Measurements from ENCODE around the gene REV1.

Gene REV1

DNA sequence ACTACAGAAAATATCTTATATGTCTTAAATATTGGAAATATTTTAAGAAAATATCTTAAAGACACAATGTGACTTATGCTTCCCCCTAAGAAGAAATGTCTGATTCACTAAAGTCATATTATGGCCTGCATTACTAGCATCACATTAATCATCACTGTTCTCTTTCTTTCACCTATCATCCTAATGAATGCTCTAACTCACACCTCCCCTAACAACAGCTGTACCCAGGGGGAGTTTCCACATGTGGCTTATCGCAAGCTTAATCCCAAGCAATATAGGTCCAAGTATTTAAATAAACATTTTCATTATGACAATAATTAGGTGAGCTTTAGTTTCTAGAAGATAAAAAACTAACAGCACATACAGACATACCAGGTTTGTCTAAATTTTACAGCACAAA lies 39.6 kb downstream of the REV1 start:
- no peak for DNase-seq (ENCODE audit: low read depth, low spot score)

DNA sequence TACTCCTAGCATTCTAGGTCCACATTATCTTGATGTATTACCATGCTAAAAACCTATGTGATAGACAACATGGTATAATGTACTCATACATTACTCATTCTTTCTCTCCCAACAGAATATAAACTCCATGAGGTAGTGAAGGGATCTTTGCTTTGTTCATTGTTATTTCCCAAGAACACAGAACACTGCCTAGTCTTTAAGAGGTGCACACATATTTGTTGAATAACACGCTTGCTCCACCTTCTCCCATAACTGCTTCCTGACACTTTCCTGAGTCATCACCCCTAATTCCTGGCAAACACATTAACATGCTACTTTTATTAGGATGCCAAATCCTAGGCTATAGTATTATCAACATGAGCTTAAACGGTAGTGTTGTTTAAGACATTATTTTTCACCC lies 41.3 kb downstream of the REV1 start:
- DNase-seq (ENCODE audit: low read depth, low spot score) = no peak

GRCh38 chr2:99445065-99445464 lies 44.8 kb downstream of the REV1 start:
- no peak for DNase-seq (ENCODE audit: low read depth, low spot score)

DNA sequence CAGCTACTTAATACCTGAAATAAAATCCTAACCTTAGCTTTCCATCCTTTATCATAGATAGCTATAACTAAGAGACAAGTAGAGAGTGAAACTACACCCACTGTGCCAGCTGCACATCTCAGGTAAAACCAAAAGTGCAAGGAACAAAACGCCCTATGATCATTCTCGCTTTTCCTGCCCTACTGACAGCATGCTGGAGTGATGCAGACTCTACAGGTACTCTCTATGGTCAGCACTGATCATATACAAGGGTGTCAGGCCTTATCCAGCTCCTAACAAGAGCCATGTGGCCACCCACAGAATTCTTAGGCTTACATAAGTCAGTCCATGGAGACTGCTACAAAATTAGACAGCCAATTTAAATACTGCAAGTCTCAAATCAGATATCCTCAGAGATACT lies 45.6 kb downstream of the REV1 start:
- DNase-seq (ENCODE audit: low read depth, low spot score) = no peak

- DNase-seq (ENCODE audit: low read depth, low spot score) = no peak
Measured at GRCh38 chr2:99442837-99443236, 47.0 kb downstream of the REV1 start.

- DNase-seq (ENCODE audit: low read depth, low spot score) = no peak
Measured at GRCh38 chr2:99439971-99440505, 49.8 kb downstream of the REV1 start.

- DNase-seq (ENCODE audit: low read depth, low spot score) = no peak
Measured at GRCh38 chr2:99436874-99437273, 52.9 kb downstream of the REV1 start.

GRCh38 chr2:99433340-99433739 lies 56.5 kb downstream of the REV1 start:
- no peak for DNase-seq (ENCODE audit: low read depth, low spot score)

- DNase-seq (ENCODE audit: low read depth, low spot score) = no peak
Measured at GRCh38 chr2:99431587-99432275, 58.1 kb downstream of the REV1 start.

DNA sequence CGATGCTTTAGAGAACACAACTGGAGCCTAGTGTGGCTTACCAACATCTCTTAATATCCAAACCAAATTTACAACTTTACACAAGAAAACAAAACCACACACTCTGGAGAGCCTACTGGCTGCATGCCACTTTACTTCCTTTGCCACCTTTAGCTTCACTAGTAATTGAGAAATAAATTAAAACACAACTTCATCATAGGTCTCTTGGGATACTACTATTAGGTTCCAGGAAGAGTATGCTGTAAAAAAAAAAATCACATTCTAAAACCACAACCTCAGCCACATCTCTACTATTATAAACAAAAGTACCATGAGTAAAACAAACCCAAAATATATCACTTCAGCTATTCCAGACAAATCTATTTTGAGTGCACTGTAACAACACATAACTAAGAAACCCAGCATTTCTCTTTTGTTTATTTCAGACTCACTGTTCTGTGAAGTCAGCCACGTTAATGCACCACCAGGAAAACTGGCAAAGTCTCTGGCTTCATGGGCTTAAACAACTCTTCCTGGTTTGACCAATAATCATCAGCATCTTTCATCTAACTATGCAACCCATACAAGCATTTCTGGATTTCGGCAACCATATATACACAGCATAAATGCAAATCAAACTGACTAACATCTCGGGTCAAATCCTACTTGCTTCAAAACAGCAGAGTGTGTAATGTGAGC lies 59.1 kb downstream of the REV1 start:
- DNase-seq (ENCODE audit: low read depth, low spot score) = no peak

DNA sequence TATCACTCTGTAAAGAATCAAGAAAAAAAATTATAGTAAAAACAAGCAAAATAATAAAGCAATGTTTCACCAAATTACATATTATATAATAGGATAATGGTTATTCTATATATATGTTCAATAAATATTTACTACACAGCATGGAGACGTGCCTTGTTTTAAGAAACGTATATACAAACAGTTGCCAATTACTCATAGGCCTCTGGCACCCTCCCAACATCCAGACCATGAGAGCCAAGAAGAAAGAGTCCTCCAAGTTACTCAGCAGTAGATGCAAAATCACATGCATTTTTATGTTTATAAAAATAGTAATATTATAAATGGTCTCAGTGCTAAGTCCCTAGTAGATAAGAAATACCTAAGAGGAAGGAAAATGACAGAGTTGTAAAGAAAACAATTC lies 64.8 kb downstream of the REV1 start:
- DNase-seq (ENCODE audit: low read depth, low spot score) = no peak

DNA sequence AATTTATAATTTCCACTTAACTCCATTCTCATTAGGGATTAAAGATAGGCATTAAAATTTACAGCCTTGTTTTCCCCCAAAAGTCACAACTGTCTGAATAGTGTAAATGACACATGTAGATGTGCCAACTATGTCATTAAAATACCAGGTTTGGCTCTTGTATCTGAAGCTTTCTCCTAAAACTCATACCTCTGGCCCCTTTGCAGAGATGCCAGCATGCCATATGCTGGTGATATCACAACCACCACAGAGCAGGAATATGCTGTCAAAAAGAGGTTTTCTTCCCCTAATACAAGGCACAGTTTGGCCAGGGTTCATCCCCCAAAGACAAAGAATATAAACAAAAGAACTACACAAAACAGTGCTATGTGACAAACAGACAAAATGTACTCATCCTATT lies 65.4 kb downstream of the REV1 start:
- DNase-seq (ENCODE audit: low read depth, low spot score) = no peak

DNA sequence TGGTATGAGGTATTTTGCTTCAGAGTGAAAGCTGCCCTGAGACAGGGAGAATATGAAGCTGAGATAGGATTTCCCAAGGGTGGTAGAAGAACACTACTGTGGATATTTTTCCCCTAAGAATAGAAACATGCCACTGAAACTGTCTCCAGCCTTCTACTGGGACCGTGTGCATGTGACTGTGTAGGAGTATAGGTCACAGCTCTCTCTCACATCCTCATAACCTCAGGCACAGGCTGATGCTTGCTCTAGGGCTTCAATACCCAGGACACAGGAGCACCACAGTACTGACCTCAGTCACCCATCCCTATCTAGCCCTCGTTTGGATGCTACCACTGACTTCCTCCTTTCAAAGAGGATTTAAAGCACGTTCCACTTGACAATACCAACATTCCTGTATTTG lies 67.2 kb downstream of the REV1 start:
- DNase-seq (ENCODE audit: low read depth, low spot score) = no peak

DNA sequence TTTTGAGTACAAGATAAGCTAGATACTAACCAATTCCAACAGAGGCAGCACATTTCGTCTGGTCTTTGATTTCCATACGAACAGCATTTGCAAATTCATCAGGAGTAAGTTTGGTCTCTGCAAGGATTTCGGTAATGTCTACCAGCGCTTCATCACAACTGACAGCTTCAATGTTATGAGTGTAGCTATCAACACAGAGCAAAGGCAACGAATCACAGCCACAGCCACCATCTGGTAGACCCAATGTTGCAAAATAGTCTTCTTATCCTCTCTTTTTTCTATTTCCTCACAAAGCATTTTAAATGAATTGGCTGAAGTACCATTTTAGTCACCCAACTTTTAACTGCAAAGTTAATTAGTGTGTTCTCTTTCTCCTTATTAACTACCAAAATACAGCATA lies 68.3 kb downstream of the REV1 start:
- DNase-seq (ENCODE audit: low read depth, low spot score) = no peak

- DNase-seq (ENCODE audit: low read depth, low spot score) = no peak
Measured at GRCh38 chr2:99420751-99421299, 69.0 kb downstream of the REV1 start.

DNA sequence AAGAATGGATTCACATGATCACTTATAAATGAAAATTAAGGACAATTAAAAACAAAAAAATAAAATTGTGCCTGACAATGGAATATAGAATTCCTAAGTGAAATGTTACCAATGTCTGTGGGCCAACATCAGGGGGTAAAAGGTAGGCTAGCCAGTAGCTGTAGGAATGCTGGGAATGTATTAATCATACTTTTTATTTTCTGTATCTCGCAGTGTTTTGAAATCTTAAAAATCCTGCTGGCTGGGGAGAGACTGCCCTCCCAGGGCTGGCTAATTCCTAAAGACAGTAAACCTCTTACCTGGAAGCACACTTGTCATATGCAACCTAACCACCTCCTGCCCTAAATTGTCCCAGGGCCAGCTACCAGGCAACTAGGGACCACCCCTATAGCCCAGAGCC lies 69.8 kb downstream of the REV1 start:
- no peak for DNase-seq (ENCODE audit: low read depth, low spot score)

DNA sequence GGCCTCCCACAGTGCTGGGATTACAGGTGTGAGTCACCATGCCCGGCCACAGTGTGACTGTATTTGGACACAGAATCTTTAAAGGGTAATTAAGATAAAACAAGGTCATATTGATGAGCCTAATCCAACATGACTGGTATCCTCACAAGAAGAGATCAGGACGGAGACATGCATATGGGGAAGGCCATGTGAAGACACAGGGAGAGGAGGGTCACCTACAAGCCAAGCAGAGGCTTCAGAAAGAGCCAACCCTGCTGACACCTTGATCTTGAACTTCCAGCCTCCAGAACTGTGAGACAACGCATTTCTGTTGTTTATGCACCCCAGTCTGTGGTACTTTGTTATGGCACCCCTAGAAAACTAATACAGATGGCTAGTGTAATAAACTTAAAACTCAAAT lies 72.4 kb downstream of the REV1 start:
- DNase-seq (ENCODE audit: low read depth, low spot score) = no peak

DNA sequence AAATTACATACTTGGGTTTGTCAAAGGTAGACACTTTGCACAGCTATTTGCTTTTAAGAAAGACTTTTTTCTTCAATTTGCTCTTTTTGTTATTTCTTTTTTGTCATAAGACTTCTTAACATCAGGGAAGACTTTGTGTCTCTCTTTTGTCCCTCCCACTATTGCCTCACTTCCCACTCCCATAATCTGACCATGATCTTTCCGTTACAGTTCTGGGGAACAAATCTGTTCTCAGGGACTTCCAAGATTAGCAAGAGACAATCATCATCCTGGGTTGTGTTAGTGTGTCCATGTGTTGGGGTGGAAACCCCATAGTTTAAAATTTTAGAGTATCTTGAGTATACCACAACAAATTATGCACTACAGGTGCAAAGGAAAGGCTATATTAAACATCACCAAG lies 75.3 kb downstream of the REV1 start:
- DNase-seq (ENCODE audit: low read depth, low spot score) = no peak

GRCh38 chr2:99410276-99410675 lies 79.5 kb downstream of the REV1 start:
- DNase-seq (ENCODE audit: low read depth, low spot score) = no peak

GRCh38 chr2:99406137-99406536 lies 83.7 kb downstream of the REV1 start:
- no peak for DNase-seq (ENCODE audit: low read depth, low spot score)

DNA sequence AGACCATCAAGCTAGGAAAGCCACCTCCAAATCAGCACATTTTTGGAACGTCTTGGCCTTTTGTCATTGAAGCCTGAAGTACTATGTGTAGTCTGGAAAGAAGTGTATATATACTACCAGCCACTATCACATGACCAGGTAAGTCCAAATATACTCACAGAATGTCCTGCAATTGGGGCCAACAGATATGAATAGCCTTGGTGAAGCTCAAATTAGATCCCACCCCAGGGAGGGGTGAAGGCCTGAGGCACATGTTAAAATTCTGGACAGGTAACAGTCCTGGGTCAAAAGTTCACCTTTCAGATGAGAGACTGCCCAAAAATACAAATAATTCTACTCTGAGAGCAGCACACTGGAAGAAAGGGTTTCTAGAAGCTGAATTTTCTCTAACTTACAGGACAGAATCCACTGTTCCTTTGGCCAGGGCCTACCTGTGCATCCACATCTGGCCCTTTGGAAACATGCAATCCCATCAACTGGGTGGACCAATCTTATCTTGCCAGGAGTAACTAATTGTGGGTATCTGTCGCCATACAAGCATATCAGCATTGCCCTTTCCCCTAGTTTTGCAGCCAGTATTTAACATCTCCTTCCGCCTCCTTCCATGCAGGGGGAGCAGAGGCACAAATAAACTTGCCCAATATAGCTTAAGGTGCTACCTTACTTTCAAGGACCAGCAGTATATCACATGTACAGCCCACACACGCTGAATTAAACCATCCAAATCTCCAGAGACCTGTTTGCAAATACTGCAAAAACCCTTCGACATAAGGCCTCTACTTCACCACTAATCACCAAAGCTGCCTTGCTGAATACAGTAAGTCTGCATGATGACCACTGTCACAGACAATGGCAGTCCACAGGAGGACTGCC lies 84.8 kb downstream of the REV1 start:
- DNase-seq (ENCODE audit: low read depth, low spot score) = no peak

Measured in activated CD4-positive, CD25-positive, alpha-beta regulatory T cell treated with anti-CD3 and anti-CD28 coated beads, Interleukin-2, amount 50 U/mL, for 16 hours (primary cell).